A549 (cell line): Measurements from ENCODE around the gene NEAT1. TPM values are rescaled to one million over a fixed set of nuclear protein-coding genes. Genes with fewer than 3 reads are reported as not detected.
A peak's percentile ranks its signal among the peaks of the same experiment; 100 is the strongest.

ENCODE experiments used
- ATAC-seq, 2 experiments: fragments of 200-7000 bp in 1 of 2; fragments of >200 bp in 1 of 2; cut with Nextera tagmentation in 1 of 2; cut with Tn5 transposase in 1 of 2; 3 replicates each; pipeline versions ENCODE4 v1.8.0 to v1.9.1; 2018 to 2020; ENCODE audit warnings: mild to moderate bottlenecking in 1 of 2, moderate library complexity in 1 of 2
- CTCF ChIA-PET: fragments of 300-600 bp; sonication (Branson Sonifier 250); formaldehyde crosslinking; extraction: SDS; loops from one replicate; lab custom pipeline; 2021; ENCODE audit warnings: antibody characterized with exemption, inconsistent platforms; lab: Yijun Ruan, JAX
- POLR2A ChIA-PET: fragments of 350-600 bp; formaldehyde crosslinking; extraction: SDS; loops from one replicate; lab custom pipeline; 2021; ENCODE audit warnings: antibody characterized with exemption, inconsistent platforms; lab: Yijun Ruan, JAX
- DNase-seq, 2 experiments: peaks; one replicate each; pipeline versions ENCODE4 v3.0.0 to v3.0.0-alpha.2; 2011 to 2016; ENCODE audit warnings: low read depth in 1 of 2, low spot score in 1 of 2
- FAIRE-seq: peaks from 2 replicates; lab custom pipeline; 2011; peaks lifted over from hg19 to GRCh38; lab: Jason Lieb, UNC
- H3K27ac ChIP-seq, 2 experiments: fragments of >200 bp; sonication (Bioruptor Twin); formaldehyde crosslinking; 3 replicates each; pipeline ENCODE4 v1.5.1; 2016 to 2017
- H3K4me1 ChIP-seq: fragments of >200 bp; sonication (Bioruptor Twin); formaldehyde crosslinking; 3 replicates; pipeline ENCODE4 v1.6.1; 2016
- H3K4me2 ChIP-seq: fragments of >200 bp; sonication (Bioruptor Twin); formaldehyde crosslinking; 3 replicates; pipeline ENCODE4 v1.6.1; 2016
- H3K4me3 ChIP-seq: fragments of >200 bp; sonication (Bioruptor Twin); formaldehyde crosslinking; 3 replicates; pipeline ENCODE4 v1.5.1; 2016
- H3K9me3 ChIP-seq: fragments of >200 bp; sonication (Bioruptor Twin); formaldehyde crosslinking; 3 replicates; pipeline ENCODE4 v1.6.1; 2016
- ATOH8 ChIP-seq: fragments of 250-450 bp; sonication (Bioruptor Pico); IDR thresholded peaks from 2 replicates; pipeline ENCODE4 v1.5.0; 2020; ENCODE audit warnings: low read depth, mild to moderate bottlenecking, moderate library complexity
- BHLHE40 ChIP-seq: IDR thresholded peaks from 2 replicates; pipeline ENCODE4 v1.6.1; 2012; ENCODE audit warnings: low read depth, low read length, inconsistent platforms
- CHD4 ChIP-seq: fragments of 200-600 bp; sonication (generic); IDR thresholded peaks from 2 replicates; pipeline ENCODE4 v1.6.1; 2016; ENCODE audit warnings: antibody characterized with exemption, mild to moderate bottlenecking, borderline replicate concordance
- FOSB ChIP-seq: fragments of 250-450 bp; sonication (Bioruptor Pico); IDR thresholded peaks from 2 replicates; pipeline ENCODE4 v1.5.0; 2020; ENCODE audit warnings: mild to moderate bottlenecking, moderate library complexity
- HOXA7 ChIP-seq: fragments of 250-450 bp; sonication (Bioruptor Pico); IDR thresholded peaks from 2 replicates; pipeline ENCODE4 v1.5.0; 2020; ENCODE audit warnings: mild to moderate bottlenecking, moderate library complexity
- JUN ChIP-seq, 2 experiments: fragments of >200 bp; sonication (Bioruptor Twin); formaldehyde crosslinking; IDR thresholded peaks; 2 replicates in 1 of 2; 3 replicates in 1 of 2; pipeline ENCODE4 v1.6.1; 2016 to 2017
- JUNB ChIP-seq: fragments of >200 bp; sonication (Bioruptor Twin); formaldehyde crosslinking; IDR thresholded peaks from 2 replicates; pipeline ENCODE4 v1.6.1; 2016
- MAFK ChIP-seq: fragments of 450-650 bp; IDR thresholded peaks from 2 replicates; pipeline ENCODE4 v1.6.1; 2014; ENCODE audit not compliant: partially characterized antibody
- NPAS2 ChIP-seq: fragments of 250-450 bp; sonication (Bioruptor Pico); IDR thresholded peaks from 2 replicates; pipeline ENCODE4 v1.8.0; 2022; ENCODE audit warnings: mild to moderate bottlenecking, moderate library complexity, borderline replicate concordance
- NR3C1 ChIP-seq: fragments of >200 bp; sonication (Bioruptor Twin); formaldehyde crosslinking; IDR thresholded peaks from 3 replicates; pipeline ENCODE4 v1.6.1; 2017
- RARB ChIP-seq: fragments of 250-450 bp; sonication (Bioruptor Pico); IDR thresholded peaks from 2 replicates; pipeline ENCODE4 v1.8.0; 2021; ENCODE audit warnings: mild to moderate bottlenecking, moderate library complexity
- RCOR1 ChIP-seq: fragments of 150-350 bp; IDR thresholded peaks from 2 replicates; pipeline ENCODE4 v1.6.1; 2014; ENCODE audit warnings: antibody characterized with exemption, low read length, low read depth
- SREBF2 ChIP-seq: fragments of 450-650 bp; IDR thresholded peaks from 2 replicates; pipeline ENCODE4 v1.6.1; 2014; ENCODE audit warnings: mild to moderate bottlenecking, moderate library complexity
- TFCP2L1 ChIP-seq: fragments of 250-450 bp; sonication (Bioruptor Pico); IDR thresholded peaks from 2 replicates; pipeline ENCODE4 v1.5.0; 2021; ENCODE audit warnings: mild to moderate bottlenecking
- TP53 ChIP-seq: fragments of 250-450 bp; sonication (Bioruptor Pico); IDR thresholded peaks from 2 replicates; pipeline ENCODE4 v1.5.0; 2021; ENCODE audit warnings: mild to moderate bottlenecking, moderate library complexity
- ZNF302 ChIP-seq: fragments of 250-450 bp; sonication (Bioruptor Pico); IDR thresholded peaks from 2 replicates; pipeline ENCODE4 v1.9.0; 2021; ENCODE audit warnings: inconsistent platforms, mild to moderate bottlenecking, moderate library complexity
- ZSCAN20 ChIP-seq: fragments of 250-450 bp; sonication (Bioruptor Pico); IDR thresholded peaks from 2 replicates; pipeline ENCODE4 v1.8.0; 2022; ENCODE audit warnings: mild to moderate bottlenecking, moderate library complexity
- WGBS: methylation state at CpG from one replicate; pipeline ENCODE4 v1.1.6; 2017; ENCODE audit errors: missing lambda C conversion rate; 5-methylcytosine and 5-hydroxymethylcytosine counted together
- polyA plus RNA-seq, 4 experiments: library from polyadenylated mRNA; depleted of rRNA in 3 of 4; stranded (reverse); fragments of >200 nt; fragmentation: RNase III in 1 of 4; extraction: RNeasy Plus Mini Kit Qiagen cat#74134 plus additional on column Dnase treatment in 1 of 4; gene quantifications; 2 replicates in 3 of 4; 3 replicates in 1 of 4; pipeline ENCODE4 v1.2.3, GENCODE V29; 2011 to 2017
- TF ChIP-seq, protein P1 (sequence below): fragments of >200 bp; sonication (Bioruptor Twin); formaldehyde crosslinking; IDR thresholded peaks from 3 replicates; pipeline ENCODE4 v1.5.1; 2016
- TF ChIP-seq, protein P2 (sequence below): fragments of >200 bp; sonication (Bioruptor Twin); formaldehyde crosslinking; IDR thresholded peaks from 3 replicates; pipeline ENCODE4 v1.6.1; 2016
- TF ChIP-seq, protein P3 (sequence below): fragments of 250-450 bp; sonication (Bioruptor Pico); IDR thresholded peaks from 2 replicates; pipeline ENCODE4 v1.5.0; 2021; ENCODE audit warnings: mild to moderate bottlenecking, moderate library complexity, borderline replicate concordance

Gene NEAT1
- polyA plus RNA-seq, 2 of the 4 experiments (the other 2 are of a cell fraction) = 314 to 1,223 TPM

DNA sequence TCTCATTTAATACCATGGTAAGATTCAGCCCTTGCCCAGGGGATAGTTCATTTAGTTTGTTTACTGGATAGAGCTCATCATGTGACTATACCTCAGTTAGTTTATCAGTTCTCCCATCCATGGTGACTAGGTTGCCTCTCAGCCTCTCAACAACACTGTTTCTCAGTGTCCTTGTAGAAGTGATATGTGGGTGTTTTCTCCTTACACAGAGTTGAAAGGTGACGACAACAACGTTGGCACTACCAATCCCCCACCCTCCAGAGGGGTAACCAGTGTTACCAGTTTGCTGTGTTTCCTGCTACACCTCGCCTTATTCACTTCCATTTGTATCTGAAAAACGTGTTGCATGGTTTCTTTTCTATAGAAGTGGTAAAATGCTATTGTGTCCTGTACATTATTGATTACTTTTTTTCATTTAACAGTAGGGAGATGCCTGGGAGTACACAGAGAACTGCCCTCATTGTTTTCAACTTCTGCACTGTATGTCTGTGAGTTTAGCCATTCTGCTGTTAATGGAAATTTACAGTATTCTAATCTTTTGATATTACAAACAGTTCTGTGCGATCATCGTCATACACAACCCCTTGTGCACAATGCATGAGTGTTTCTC is 11.6 kb downstream of the NEAT1 start:
- WGBS = 47% methylated on average over 6 of the region's 6 CpGs
- Histone ChIP-seq H3K27ac (peak overlapping the region; percentile 43 to 57), H3K9me3 (no peaks in the 10 kb centered on the region), H3K4me3 (no peak overlapping the region), H3K4me2 (peak overlapping the region; percentile 89), H3K4me1 (peaks cover 97% of the 10 kb centered on the region)
- ChIA-PET CTCF (interaction anchor here (1.5 kb wide), 1 partner anchor 17 kb away, joined by 4 read pairs; no protein-coding TSS in a partner anchor), POLR2A (interaction anchor here (1.0 to 1.3 kb wide), 4 partner anchors 11 to 74 kb away, joined by 3 to 9 read pairs (median 3); partner anchors contain the start of gene NEAT1)
- DNase-seq = peak in 1 of 2 experiments; percentile 26
- FAIRE-seq = no peak
- ATAC-seq = no peak
- TF ChIP-seq NPAS2 (CRISPR knock-in tag) (no peak), ATOH8 (no peak), JUN (IDR thresholded peaks at IDR 0.05) (peak in 1 of 2 experiments; percentile 47; a peak in 2 of 5 replicates), JUNB (no peak), NR3C1 (no peak), HOXA7 (CRISPR knock-in tag) (peak; percentile 87), ZSCAN20 (CRISPR knock-in tag) (no peak), SREBF2 (no peak), RARB (CRISPR knock-in tag) (no peak), MAFK (no peak)
- TF ChIP-seq, protein P1, sequence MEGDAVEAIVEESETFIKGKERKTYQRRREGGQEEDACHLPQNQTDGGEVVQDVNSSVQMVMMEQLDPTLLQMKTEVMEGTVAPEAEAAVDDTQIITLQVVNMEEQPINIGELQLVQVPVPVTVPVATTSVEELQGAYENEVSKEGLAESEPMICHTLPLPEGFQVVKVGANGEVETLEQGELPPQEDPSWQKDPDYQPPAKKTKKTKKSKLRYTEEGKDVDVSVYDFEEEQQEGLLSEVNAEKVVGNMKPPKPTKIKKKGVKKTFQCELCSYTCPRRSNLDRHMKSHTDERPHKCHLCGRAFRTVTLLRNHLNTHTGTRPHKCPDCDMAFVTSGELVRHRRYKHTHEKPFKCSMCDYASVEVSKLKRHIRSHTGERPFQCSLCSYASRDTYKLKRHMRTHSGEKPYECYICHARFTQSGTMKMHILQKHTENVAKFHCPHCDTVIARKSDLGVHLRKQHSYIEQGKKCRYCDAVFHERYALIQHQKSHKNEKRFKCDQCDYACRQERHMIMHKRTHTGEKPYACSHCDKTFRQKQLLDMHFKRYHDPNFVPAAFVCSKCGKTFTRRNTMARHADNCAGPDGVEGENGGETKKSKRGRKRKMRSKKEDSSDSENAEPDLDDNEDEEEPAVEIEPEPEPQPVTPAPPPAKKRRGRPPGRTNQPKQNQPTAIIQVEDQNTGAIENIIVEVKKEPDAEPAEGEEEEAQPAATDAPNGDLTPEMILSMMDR = no peak

DNA sequence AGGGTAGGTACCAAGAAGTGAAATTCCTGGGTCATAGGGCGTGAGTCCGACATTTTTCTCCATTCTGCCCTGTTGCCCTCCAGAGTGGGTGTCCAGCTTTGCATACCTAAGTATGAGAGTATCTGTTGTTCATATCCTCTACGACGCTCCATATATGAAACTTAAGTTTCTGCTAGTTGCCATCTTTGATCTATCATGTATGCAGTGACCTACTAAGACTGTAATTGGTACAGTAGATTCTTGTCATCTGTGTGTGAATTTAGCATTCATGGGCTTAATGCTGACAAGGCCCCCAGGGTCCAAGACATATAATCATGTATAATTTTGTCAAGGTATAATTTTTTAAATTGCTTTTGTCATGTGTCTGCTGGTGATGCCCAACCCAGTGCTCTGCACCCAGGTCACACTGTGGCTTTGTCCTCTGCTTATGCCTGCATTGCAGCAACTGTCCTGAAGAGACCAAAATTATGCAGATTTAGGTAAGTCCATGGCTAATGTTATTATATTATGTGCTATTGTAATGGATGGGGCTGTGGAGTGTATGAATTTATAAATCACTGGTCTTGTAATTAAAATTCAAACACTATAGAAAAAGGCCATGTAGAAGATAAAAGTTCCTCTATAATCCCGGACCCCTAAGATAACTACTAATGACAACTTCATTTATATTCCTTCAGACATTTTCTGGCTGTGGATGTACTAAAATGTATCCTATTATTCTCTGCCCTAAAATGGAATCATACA is 12.2 kb downstream of the NEAT1 start:
- Histone ChIP-seq H3K4me1 (peaks cover 96% of the 10 kb centered on the region), H3K4me2 (peak overlapping the region; percentile 89), H3K27ac (peak overlapping the region; percentile 43 to 73; a peak in 5 of 6 replicates), H3K9me3 (no peaks in the 10 kb centered on the region), H3K4me3 (no peak overlapping the region)
- TF ChIP-seq HOXA7 (CRISPR knock-in tag) (peak; percentile 82), FOSB (CRISPR knock-in tag) (no peak), JUN (IDR thresholded peaks at IDR 0.05) (peak; percentile 9 to 38; a peak in 2 of 5 replicates), TP53 (CRISPR knock-in tag) (0 out of 2 replicates have a peak, but pooled peaks have one; percentile 10)
- ATAC-seq (no peak; a peak in 1 of 6 replicates), DNase-seq (peak in 1 of 2 experiments; percentile 17), FAIRE-seq (no peak)
- WGBS = 55% methylated on average over 5 of the region's 5 CpGs
- ChIA-PET POLR2A (interaction anchor here (1.2 to 3.3 kb wide), 5 partner anchors 11 to 73 kb away, joined by 3 to 19 read pairs (median 9); partner anchors contain the start of gene NEAT1), CTCF (interaction anchor here (0.5 to 3.4 kb wide), 4 partner anchors 18 to 73 kb away, joined by 3 to 13 read pairs (median 4); partner anchors contain the start of gene MALAT1)

GRCh38 chr11:65435411-65435931 is 12.9 kb downstream of the NEAT1 start:
- Histone ChIP-seq H3K9me3 (no peaks in the 10 kb centered on the region), H3K4me2 (peak overlapping the region; percentile 89), H3K4me1 (peaks cover 97% of the 10 kb centered on the region), H3K4me3 (no peak overlapping the region), H3K27ac (peak overlapping the region; percentile 24 to 73; a peak in 5 of 6 replicates)
- DNase-seq (peak in 1 of 2 experiments; percentile 27), FAIRE-seq (no peak), ATAC-seq (peak; percentile 3 to 16; a peak in 5 of 6 replicates)
- CTCF ChIA-PET = interaction anchor here (0.5 to 3.4 kb wide), 6 partner anchors 18 to 73 kb away, joined by 3 to 13 read pairs (median 4); partner anchors contain the start of gene MALAT1
- 71% methylated on average over 9 of the region's 9 CpGs for WGBS
- POLR2A ChIA-PET = interaction anchor here (2.6 to 3.3 kb wide), 4 partner anchors 10 to 72 kb away, joined by 12 to 19 read pairs (median 16); partner anchors contain the start of gene NEAT1
- no peak for TF ChIP-seq RCOR1
- TF ChIP-seq ZNF302 (CRISPR knock-in tag) = no peak
- peak; percentile 55; the same call in 1 of the 2 replicates for TF ChIP-seq HOXA7 (CRISPR knock-in tag)
- 0 out of 2 replicates have a peak, but pooled peaks have one; percentile 20 for TF ChIP-seq TP53 (CRISPR knock-in tag)
- no peak for TF ChIP-seq CHD4
- TF ChIP-seq BHLHE40 = 0 out of 2 replicates have a peak, but pooled peaks have one; percentile 24
- TF ChIP-seq, protein P2, sequence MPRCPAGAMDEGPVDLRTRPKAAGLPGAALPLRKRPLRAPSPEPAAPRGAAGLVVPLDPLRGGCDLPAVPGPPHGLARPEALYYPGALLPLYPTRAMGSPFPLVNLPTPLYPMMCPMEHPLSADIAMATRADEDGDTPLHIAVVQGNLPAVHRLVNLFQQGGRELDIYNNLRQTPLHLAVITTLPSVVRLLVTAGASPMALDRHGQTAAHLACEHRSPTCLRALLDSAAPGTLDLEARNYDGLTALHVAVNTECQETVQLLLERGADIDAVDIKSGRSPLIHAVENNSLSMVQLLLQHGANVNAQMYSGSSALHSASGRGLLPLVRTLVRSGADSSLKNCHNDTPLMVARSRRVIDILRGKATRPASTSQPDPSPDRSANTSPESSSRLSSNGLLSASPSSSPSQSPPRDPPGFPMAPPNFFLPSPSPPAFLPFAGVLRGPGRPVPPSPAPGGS = no peak
- TF ChIP-seq, protein P3, sequence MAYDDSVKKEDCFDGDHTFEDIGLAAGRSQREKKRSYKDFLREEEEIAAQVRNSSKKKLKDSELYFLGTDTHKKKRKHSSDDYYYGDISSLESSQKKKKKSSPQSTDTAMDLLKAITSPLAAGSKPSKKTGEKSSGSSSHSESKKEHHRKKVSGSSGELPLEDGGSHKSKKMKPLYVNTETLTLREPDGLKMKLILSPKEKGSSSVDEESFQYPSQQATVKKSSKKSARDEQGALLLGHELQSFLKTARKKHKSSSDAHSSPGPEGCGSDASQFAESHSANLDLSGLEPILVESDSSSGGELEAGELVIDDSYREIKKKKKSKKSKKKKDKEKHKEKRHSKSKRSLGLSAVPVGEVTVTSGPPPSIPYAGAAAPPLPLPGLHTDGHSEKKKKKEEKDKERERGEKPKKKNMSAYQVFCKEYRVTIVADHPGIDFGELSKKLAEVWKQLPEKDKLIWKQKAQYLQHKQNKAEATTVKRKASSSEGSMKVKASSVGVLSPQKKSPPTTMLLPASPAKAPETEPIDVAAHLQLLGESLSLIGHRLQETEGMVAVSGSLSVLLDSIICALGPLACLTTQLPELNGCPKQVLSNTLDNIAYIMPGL = no peak
- TF ChIP-seq TFCP2L1 (CRISPR knock-in tag) = peak; percentile 74; the same call in 1 of the 2 replicates
- TF ChIP-seq, all 56 proteins: peak for 4
